ENCODE measurements around the gene CCL17. TPM values are rescaled to one million over a fixed set of nuclear protein-coding genes. Genes with fewer than 3 reads are reported as not detected.
A peak's percentile ranks its signal among the peaks of the same experiment; 100 is the strongest.
"Not testable (repeated sequence)": the region's sequence is repeated elsewhere in the genome, so short reads cannot be mapped to it uniquely, and the experiment has no call there.

CCL17 gene
- total RNA-seq, 1 experiment from 2014 or later = not detected

- in situ Hi-C loops (cut with HindIII; ENCODE audit: low pct_unique_long_range_greater_than_20kb, low sequenced_read_pairs); DNase-seq (ENCODE audit: low read depth): not testable (repeated sequence)
These were observed 29.6 kb upstream of the CCL17 start for GRCh38 chr16:57374925-57375465.

DNA sequence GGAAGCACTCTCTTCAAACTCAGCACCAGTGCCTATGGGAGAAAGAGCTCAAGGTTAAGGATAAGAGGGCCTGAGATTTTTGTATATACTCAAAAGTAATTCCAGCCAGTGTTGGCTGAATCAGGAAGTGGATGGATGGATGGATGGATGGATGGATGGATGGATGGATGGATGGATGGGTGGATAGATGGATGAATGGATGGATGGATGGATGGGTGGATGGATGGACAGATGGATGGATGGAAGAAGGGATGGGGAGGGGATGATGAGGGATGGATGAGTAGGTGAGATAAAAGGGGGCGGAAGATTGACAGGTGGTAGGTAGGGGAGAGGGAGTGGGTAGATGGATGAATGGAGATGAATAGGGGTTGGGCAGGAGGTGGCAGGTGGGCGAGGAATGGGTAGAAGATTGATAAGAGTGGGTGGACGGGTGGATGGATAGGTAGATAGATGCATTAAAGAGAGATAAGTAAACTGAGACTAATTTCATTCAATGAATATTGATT is 28.2 kb upstream of the CCL17 start:
- in situ Hi-C loops (cut with HindIII; ENCODE audit: low pct_unique_long_range_greater_than_20kb, low sequenced_read_pairs) = no loop called here
- DNase-seq (ENCODE audit: low read depth) = no peak

- in situ Hi-C loops (cut with HindIII; ENCODE audit: low pct_unique_long_range_greater_than_20kb, low sequenced_read_pairs) = no loop called here
These were observed 27.3 kb upstream of the CCL17 start for GRCh38 chr16:57377080-57377841.

DNA sequence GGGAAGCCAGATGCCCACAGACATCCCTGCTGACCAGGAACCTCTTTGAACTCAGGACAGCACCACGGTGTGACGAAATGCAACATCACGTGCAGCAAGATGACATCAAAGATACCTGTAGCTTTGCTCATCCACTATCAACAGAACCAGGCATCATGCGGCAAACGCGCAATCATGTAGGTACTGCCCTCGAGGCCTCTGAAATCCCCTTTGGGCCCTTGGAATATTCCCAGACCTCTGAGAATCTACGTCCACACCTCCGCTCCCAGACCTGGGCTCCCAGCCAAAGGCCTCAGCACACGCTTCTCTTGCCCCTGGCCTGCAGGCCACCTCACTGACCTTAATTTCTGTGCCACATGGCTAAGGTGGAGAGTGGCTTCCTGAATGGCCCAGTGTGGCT is 25.0 kb upstream of the CCL17 start:
- in situ Hi-C loops (cut with HindIII; ENCODE audit: low pct_unique_long_range_greater_than_20kb, low sequenced_read_pairs) = no loop called here
- peak; percentile 76 for DNase-seq (ENCODE audit: low read depth)

More at GRCh38 chr16:57377080-57377841, 27.3 kb upstream of the CCL17 start:
- peak; percentile 78 for DNase-seq (ENCODE audit: low read depth)

DNA sequence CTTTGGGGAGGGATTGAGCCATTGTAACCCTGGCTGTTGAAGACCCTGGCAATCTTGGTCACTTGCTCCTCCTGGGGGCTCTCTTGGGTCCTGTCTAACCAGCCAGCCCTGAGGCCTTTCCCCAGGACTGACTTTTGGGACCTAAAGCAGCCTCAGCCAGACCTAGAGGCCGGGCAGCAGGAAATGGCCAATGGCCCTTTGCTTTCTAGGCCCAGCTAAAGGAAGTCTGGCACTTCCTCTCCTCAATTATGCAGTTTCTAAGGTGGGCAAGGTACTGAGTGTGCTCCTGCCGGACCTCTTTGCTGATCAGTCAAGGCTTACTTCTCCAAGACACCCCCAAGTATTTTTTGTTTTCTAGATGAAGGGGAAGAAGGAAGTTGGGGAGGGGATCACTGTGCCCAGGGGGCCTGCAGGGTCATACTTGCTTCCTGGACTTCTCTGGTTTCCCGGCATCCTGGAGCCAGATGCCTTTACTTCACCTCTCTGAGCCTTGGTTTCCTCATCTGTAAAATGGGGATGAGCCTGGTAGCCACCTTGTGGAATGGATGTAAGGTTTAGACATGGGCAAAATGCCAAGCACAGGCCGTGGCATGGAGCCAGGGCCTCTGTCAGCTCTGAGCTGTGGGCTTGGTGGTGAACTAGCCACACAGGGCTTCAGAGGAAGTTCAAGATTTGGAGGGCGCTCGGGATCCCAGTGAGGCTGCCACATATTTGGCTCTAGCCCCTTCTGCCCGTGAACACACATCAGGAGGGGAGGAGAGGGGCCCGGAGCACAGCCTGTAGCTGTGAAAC is 23.7 kb upstream of the CCL17 start:
- in situ Hi-C loops (cut with HindIII; ENCODE audit: low pct_unique_long_range_greater_than_20kb, low sequenced_read_pairs) = no loop called here
- DNase-seq (ENCODE audit: low read depth) = no peak

DNA sequence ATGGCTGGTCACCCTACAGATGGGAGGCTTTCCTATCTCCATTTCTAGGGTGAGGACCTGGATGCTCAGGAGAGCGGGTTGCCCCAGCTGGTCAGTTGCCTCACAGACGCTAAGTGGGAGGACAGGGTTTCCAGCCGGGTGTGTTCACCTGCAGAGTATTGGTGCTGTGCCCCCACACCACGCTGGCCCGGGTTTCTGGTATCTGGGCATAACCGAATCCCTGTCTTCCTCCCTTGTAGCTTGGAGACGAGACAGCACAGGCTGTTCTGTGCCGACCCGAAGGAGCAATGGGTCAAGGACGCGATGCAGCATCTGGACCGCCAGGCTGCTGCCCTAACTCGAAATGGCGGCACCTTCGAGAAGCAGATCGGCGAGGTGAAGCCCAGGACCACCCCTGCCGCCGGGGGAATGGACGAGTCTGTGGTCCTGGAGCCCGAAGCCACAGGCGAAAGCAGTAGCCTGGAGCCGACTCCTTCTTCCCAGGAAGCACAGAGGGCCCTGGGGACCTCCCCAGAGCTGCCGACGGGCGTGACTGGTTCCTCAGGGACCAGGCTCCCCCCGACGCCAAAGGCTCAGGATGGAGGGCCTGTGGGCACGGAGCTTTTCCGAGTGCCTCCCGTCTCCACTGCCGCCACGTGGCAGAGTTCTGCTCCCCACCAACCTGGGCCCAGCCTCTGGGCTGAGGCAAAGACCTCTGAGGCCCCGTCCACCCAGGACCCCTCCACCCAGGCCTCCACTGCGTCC is 22.6 kb upstream of the CCL17 start:
- in situ Hi-C loops (cut with HindIII; ENCODE audit: low pct_unique_long_range_greater_than_20kb, low sequenced_read_pairs) = no loop called here
- no peak for DNase-seq (ENCODE audit: low read depth)

DNA sequence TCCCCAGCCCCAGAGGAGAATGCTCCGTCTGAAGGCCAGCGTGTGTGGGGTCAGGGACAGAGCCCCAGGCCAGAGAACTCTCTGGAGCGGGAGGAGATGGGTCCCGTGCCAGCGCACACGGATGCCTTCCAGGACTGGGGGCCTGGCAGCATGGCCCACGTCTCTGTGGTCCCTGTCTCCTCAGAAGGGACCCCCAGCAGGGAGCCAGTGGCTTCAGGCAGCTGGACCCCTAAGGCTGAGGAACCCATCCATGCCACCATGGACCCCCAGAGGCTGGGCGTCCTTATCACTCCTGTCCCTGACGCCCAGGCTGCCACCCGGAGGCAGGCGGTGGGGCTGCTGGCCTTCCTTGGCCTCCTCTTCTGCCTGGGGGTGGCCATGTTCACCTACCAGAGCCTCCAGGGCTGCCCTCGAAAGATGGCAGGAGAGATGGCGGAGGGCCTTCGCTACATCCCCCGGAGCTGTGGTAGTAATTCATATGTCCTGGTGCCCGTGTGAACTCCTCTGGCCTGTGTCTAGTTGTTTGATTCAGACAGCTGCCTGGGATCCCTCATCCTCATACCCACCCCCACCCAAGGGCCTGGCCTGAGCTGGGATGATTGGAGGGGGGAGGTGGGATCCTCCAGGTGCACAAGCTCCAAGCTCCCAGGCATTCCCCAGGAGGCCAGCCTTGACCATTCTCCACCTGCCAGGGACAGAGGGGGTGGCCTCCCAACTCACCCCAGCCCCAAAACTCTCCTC is 21.9 kb upstream of the CCL17 start:
- in situ Hi-C loops (cut with HindIII; ENCODE audit: low pct_unique_long_range_greater_than_20kb, low sequenced_read_pairs) = no loop called here

GRCh38 chr16:57383276-57384247 is 21.0 kb upstream of the CCL17 start:
- peak; percentile 72 for DNase-seq (ENCODE audit: low read depth)
- in situ Hi-C loops (cut with HindIII; ENCODE audit: low pct_unique_long_range_greater_than_20kb, low sequenced_read_pairs) = no loop called here

More for the DNA sequence above, 21.9 kb upstream of the CCL17 start:
- DNase-seq (ENCODE audit: low read depth) = no peak

DNA sequence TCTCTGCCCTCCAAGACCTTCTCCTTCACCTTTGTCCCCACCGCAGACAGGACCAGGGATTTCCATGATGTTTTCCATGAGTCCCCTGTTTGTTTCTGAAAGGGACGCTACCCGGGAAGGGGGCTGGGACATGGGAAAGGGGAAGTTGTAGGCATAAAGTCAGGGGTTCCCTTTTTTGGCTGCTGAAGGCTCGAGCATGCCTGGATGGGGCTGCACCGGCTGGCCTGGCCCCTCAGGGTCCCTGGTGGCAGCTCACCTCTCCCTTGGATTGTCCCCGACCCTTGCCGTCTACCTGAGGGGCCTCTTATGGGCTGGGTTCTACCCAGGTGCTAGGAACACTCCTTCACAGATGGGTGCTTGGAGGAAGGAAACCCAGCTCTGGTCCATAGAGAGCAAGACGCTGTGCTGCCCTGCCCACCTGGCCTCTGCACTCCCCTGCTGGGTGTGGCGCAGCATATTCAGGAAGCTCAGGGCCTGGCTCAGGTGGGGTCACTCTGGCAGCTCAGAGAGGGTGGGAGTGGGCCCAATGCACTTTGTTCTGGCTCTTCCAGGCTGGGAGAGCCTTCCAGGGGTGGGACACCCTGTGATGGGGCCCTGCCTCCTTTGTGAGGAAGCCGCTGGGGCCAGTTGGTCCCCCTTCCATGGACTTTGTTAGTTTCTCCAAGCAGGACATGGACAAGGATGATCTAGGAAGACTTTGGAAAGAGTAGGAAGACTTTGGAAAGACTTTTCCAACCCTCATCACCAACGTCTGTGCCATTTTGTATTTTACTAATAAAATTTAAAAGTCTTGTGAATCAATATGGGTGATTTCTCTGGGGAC is 20.1 kb upstream of the CCL17 start:
- in situ Hi-C loops (cut with HindIII; ENCODE audit: low pct_unique_long_range_greater_than_20kb, low sequenced_read_pairs) = no loop called here
- DNase-seq (ENCODE audit: low read depth) = no peak

- in situ Hi-C loops (cut with HindIII; ENCODE audit: low pct_unique_long_range_greater_than_20kb, low sequenced_read_pairs) = no loop called here
These were observed 19.5 kb upstream of the CCL17 start for GRCh38 chr16:57385083-57385482.

GRCh38 chr16:57386381-57386951 is 18.1 kb upstream of the CCL17 start:
- in situ Hi-C loops (cut with HindIII; ENCODE audit: low pct_unique_long_range_greater_than_20kb, low sequenced_read_pairs) = no loop called here
- no peak for DNase-seq (ENCODE audit: low read depth)

More at GRCh38 chr16:57385083-57385482, 19.5 kb upstream of the CCL17 start:
- DNase-seq (ENCODE audit: low read depth) = no peak

DNA sequence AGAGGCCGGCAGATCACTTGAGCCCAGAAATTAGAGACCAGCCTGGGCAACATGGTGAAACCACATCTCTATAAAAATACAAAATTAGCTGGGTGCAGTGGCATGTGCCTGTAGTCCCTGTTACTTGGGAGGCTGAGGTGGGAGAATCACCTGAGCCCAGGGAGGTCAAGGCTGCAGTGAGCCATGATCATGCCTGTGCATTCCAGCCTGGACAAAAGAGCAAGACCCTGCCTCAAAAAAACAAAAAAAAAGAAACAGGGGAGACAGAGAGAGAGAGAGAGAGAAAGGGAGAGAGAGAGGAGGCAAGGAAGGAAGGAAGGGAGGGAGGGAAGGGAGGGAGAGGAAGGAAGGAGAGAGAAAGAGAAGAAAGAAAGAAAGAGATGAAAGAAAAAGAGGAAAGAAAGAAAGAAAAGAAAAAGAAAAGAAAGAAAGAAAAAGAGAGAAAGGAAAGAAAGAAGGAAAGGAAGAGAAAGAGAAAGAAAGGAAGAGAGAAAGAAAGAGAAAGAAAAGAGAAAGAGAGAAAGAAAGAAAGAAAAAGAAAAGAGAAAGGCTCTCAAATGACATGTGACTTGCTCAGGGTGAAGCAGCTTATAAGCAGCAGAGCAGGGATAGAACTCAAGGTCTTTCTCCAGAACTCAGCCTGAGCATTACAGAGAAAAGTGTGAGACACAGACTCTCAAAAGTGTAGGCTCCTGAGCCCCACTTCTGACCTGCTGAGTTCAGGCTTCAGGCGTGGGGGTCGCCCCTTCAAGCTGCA is 16.8 kb upstream of the CCL17 start:
- in situ Hi-C loops (cut with HindIII; ENCODE audit: low pct_unique_long_range_greater_than_20kb, low sequenced_read_pairs) = no loop called here

DNA sequence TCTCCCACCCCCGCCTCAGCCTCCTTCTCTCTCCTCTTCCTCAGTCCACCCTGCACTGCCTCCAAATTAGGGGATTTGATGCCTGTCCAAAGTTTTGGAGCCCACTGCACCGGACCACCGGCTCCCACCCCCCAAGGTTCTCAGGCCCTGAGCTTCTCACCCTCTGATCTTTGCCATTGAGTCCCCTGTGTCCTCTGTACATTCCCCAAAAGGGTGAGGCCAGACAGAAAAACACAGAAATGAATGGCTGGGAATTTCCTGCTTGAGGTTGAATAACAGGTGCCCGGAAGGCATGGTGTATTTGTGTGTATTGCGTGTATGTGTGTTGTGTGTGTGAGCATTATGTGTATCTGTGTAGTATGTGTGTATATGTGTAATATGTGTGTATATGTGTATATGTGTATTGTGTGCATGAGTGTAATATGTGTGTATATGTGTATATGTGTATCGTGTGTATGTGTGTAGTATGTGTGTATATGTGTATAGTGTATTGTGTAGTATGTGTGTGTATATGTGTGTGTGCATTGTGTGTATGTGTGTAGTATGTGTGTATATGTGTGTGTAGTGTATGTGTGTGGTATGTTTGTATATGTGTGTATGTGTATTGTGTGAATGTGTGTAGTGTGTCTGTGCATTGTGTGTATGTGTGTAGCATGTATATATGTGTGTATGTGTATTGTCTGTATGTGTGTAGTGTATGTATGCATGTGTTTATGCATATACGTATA is 16.0 kb upstream of the CCL17 start:
- DNase-seq (ENCODE audit: low read depth) = no peak
- in situ Hi-C loops (cut with HindIII; ENCODE audit: low pct_unique_long_range_greater_than_20kb, low sequenced_read_pairs) = no loop called here

More for the DNA sequence above, 16.8 kb upstream of the CCL17 start:
- DNase-seq (ENCODE audit: low read depth) = no peak

DNA sequence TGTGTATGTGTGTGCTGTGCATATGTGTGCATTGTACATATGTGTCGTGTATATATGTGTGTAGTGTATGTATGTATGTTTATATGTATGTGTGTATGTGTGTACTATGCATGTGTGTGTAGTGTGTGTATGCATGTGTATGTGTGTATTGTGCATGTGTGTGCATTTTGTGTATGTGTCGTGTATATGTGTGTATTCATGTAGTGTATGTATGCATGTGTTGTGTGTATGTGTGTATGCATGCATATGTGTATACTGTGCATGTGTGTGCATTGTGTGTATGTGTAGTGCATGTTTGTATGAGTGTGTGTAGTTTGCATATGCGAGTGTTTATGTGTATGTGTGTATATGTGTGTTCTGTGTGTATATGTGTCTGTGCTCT is 15.5 kb upstream of the CCL17 start:
- no peak for DNase-seq (ENCODE audit: low read depth)
- in situ Hi-C loops (cut with HindIII; ENCODE audit: low pct_unique_long_range_greater_than_20kb, low sequenced_read_pairs) = no loop called here

Measured in Caki2 (cell line).